HepG2 (cell line): Measurements from ENCODE around the gene DDRGK1. TPM values are rescaled to one million over a fixed set of nuclear protein-coding genes. Genes with fewer than 3 reads are reported as not detected.
A peak's percentile ranks its signal among the peaks of the same experiment; 100 is the strongest.

Experiments used
- ATF7-NPFF ChIP-seq: sonication (generic); formaldehyde crosslinking; IDR thresholded peaks from 2 replicates; pipeline ENCODE4 v1.8.1; 2023; ENCODE audit warnings: mild to moderate bottlenecking, low read depth, missing genetic modification reagents, moderate library complexity
- BCL6 ChIP-seq: IDR thresholded peaks from 2 replicates; pipeline ENCODE4 v1.6.1; 2016; ENCODE audit warnings: missing genetic modification reagents, missing compliant biosample characterization
- CENPBD1 ChIP-seq: sonication (generic); formaldehyde crosslinking; IDR thresholded peaks from 2 replicates; pipeline ENCODE4 v1.8.0; 2022; ENCODE audit warnings: missing genetic modification reagents, low read depth, mild to moderate bottlenecking, borderline replicate concordance
- CSRNP2 ChIP-seq: sonication (generic); formaldehyde crosslinking; conservative IDR thresholded peaks from 2 replicates; pipeline ENCODE4 v1.8.0; 2022; ENCODE audit warnings: low read depth, missing genetic modification reagents
- HMGA1 ChIP-seq: sonication (generic); formaldehyde crosslinking; conservative IDR thresholded peaks from 2 replicates; pipeline ENCODE4 v1.4.0; 2020; ENCODE audit warnings: missing genetic modification reagents
- KDM1A ChIP-seq: IDR thresholded peaks from 2 replicates; pipeline ENCODE4 v1.6.1; 2016; ENCODE audit warnings: missing compliant biosample characterization
- PATZ1 ChIP-seq: sonication (generic); formaldehyde crosslinking; IDR thresholded peaks from 2 replicates; pipeline ENCODE4 v1.4.0; 2020; ENCODE audit warnings: missing genetic modification reagents
- PHF21A ChIP-seq: sonication (generic); formaldehyde crosslinking; IDR thresholded peaks from 2 replicates; pipeline ENCODE4 v1.5.0; 2020; ENCODE audit warnings: mild to moderate bottlenecking, missing genetic modification reagents
- PRDM15 ChIP-seq: sonication (generic); formaldehyde crosslinking; IDR thresholded peaks from 2 replicates; pipeline ENCODE4 v1.4.0; 2020; ENCODE audit warnings: missing genetic modification reagents
- RFXANK ChIP-seq: IDR thresholded peaks from 2 replicates; pipeline ENCODE4 v1.6.1; 2016
- THRA ChIP-seq: sonication (generic); formaldehyde crosslinking; IDR thresholded peaks from 2 replicates; pipeline ENCODE4 v1.4.0; 2020; ENCODE audit warnings: missing genetic modification reagents, borderline replicate concordance
- TIGD3 ChIP-seq: sonication (generic); formaldehyde crosslinking; IDR thresholded peaks from 2 replicates; pipeline ENCODE4 v1.5.1; 2020; ENCODE audit warnings: mild to moderate bottlenecking, missing genetic modification reagents, borderline replicate concordance
- TP53 ChIP-seq: sonication (generic); formaldehyde crosslinking; conservative IDR thresholded peaks from 2 replicates; pipeline ENCODE4 v1.4.0; 2020; ENCODE audit warnings: missing genetic modification reagents
- YEATS2 ChIP-seq: sonication (generic); formaldehyde crosslinking; IDR thresholded peaks from 2 replicates; pipeline ENCODE4 v1.4.0; 2020; ENCODE audit warnings: missing genetic modification reagents, borderline replicate concordance
- ZFP36L1 ChIP-seq: sonication (generic); formaldehyde crosslinking; IDR thresholded peaks from 2 replicates; pipeline ENCODE4 v1.8.0; 2022; ENCODE audit warnings: mild to moderate bottlenecking, missing genetic modification reagents, moderate library complexity
- ZNF124 ChIP-seq: sonication (generic); formaldehyde crosslinking; IDR thresholded peaks from 2 replicates; pipeline ENCODE4 v1.4.0; 2020; ENCODE audit warnings: missing genetic modification reagents
- ZNF790 ChIP-seq: sonication (generic); formaldehyde crosslinking; IDR thresholded peaks from 2 replicates; pipeline ENCODE4 v1.8.0; 2022; ENCODE audit warnings: missing genetic modification reagents, mild to moderate bottlenecking, borderline replicate concordance
- ZNF878 ChIP-seq: sonication (generic); formaldehyde crosslinking; IDR thresholded peaks from 2 replicates; pipeline ENCODE4 v1.8.1; 2023; ENCODE audit warnings: mild to moderate bottlenecking, missing genetic modification reagents, moderate library complexity
- polyA plus RNA-seq, 8 experiments: library from polyadenylated mRNA; depleted of rRNA in 3 of 8; stranded (reverse) in 7 of 8; unstranded in 1 of 8; fragments of >200 nt; fragmentation: Illumina TruSeq in 4 of 8; extraction: Trizol in 4 of 8; gene quantifications; 2 replicates each; pipeline versions ENCODE4 v1.2.1 to v1.2.3, GENCODE V29; 2011 to 2016; ENCODE audit warnings: low read depth in 4 of 8, missing spikeins in 1 of 8, mixed read lengths in 1 of 8; ENCODE audit not compliant: insufficient read depth in 1 of 8
- total RNA-seq, 5 experiments: library from RNA; depleted of rRNA; stranded (reverse); fragments of >200 nt; fragmentation: Illumina TruSeq; extraction: Trizol; gene quantifications; 2 replicates each; pipeline ENCODE4 v1.2.3, GENCODE V29; 2016; ENCODE audit warnings: low read depth in 1 of 5

The DDRGK1 gene
- total and polyA plus RNA-seq, 2 of the 13 experiments (the other 11 are each of a cell fraction or from before 2014, with no cell fraction given) = 96.7 to 149 TPM

GRCh38 chr20:3224681-3225421 lies 20.4 kb upstream of the DDRGK1 start (continued):
- TF ChIP-seq ZNF124 (CRISPR knock-in tag) (peak; percentile 91), RFXANK (CRISPR knock-in tag) (peak; percentile 24; the same call in 1 of the 2 replicates), ZNF790 (no peak), ZFP36L1 (CRISPR knock-in tag) (peak; percentile 44; the same call in 1 of the 2 replicates), PRDM15 (CRISPR knock-in tag) (peak; percentile 37; the same call in 1 of the 2 replicates), TIGD3 (CRISPR knock-in tag) (no peak), ZNF878 (CRISPR knock-in tag) (peak; percentile 58), KDM1A (CRISPR knock-in tag) (peak; percentile 97), CENPBD1 (CRISPR knock-in tag) (0 out of 2 replicates have a peak, but pooled peaks have one; percentile 40), PHF21A (CRISPR knock-in tag) (peak; percentile 94), ATF7-NPFF (CRISPR knock-in tag) (no peak), HMGA1 (CRISPR knock-in tag) (no peak), PATZ1 (peak; percentile 91), THRA (CRISPR knock-in tag) (no peak; the same call in 1 of the 2 replicates), CSRNP2 (CRISPR knock-in tag) (no peak), TP53 (CRISPR knock-in tag) (peak; percentile 36; the same call in 1 of the 2 replicates), BCL6 (CRISPR knock-in tag) (peak; percentile 66), YEATS2 (CRISPR knock-in tag) (peak; percentile 53; the same call in 1 of the 2 replicates)
